HG02938 (cell line): ENCODE results near the gene HYDIN.
A peak's percentile ranks its signal among the peaks of the same experiment; 100 is the strongest.
"Not testable (repeated sequence)": the region's sequence is repeated elsewhere in the genome, so short reads cannot be mapped to it uniquely, and the experiment has no call there.

Experiments used
- ATAC-seq: cut with Tn5 transposase; IDR thresholded peaks from one replicate; pipeline ENCODE4 v1.9.1; 2021; ENCODE audit warnings: mild to moderate bottlenecking, moderate library complexity; ENCODE audit not compliant: unreplicated experiment

The HYDIN gene

GRCh38 chr16:70882311-70882710, 348.2 kb downstream of the HYDIN start:
- ATAC-seq: not testable (repeated sequence)

DNA sequence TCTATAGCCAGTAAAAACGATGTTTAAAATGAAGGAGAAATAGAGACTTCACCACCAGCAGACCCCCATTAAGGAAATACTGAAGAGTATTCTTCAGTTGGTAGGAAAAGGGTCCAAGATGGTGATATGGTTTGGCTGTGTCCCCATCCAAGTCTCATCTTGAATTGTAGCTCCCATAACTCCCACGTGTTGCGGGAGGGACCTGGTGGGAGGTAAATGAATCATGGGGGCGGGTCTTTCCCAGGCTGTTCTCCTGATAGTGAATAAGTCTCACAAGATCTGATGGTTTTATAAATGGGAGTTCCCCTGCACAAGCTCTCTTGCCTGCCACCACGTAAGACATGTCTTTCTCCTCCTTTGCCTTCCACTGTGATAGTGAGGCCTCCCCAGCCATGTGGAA, 352.6 kb downstream of the HYDIN start:
- ATAC-seq: not testable (repeated sequence)

- not testable (repeated sequence) for ATAC-seq
These were observed 354.1 kb downstream of the HYDIN start for GRCh38 chr16:70876442-70876841.

GRCh38 chr16:70864698-70865097, 365.8 kb downstream of the HYDIN start:
- not testable (repeated sequence) for ATAC-seq

DNA sequence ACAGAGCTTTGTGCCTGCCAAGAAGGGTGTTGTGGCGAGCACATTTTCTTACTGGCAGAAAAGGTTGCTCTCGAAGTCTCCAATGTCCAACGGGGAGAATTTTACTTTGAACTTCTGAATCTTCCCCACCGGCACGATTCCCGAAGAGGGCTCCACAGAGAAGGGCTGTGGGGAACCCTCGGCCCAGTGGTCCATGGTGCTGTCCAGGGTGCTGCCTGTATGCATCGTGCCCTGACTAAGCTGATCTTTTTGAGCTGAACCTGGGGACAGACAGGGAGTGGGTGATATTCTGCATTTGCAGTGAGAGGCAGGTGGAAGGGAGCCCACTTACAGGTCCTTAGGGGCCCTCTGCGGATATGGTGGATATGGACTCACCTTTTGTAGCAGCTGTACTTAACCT, 368.5 kb downstream of the HYDIN start:
- not testable (repeated sequence) for ATAC-seq

DNA sequence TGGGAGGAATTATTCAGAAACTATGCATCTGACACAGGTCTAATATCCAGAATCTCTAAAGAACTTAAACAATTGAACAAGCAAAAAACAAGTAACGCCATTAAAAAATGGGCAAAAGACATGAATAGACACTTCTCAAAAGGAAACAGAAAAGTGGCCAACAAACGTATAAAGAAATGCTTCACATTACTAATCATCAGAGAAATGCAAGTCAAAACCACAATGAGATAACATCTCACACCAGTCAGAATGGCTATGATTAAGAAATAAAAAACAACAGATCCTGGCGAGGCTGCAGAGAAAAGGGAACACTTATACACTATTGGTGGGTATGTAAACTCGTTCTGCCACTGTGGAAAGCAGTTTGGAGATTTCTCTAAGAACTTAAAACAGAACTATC, 379.2 kb downstream of the HYDIN start:
- not testable (repeated sequence) for ATAC-seq

GRCh38 chr16:70823498-70824118, 406.9 kb downstream of the HYDIN start:
- ATAC-seq: not testable (repeated sequence)

- not testable (repeated sequence) for ATAC-seq
These were observed 407.8 kb downstream of the HYDIN start for GRCh38 chr16:70822734-70823133.

- ATAC-seq: not testable (repeated sequence)
These were observed 412.4 kb downstream of the HYDIN start for GRCh38 chr16:70818088-70818487.

- peak; percentile 58 for ATAC-seq
These were observed 421.0 kb downstream of the HYDIN start for GRCh38 chr16:70809392-70810060.

DNA sequence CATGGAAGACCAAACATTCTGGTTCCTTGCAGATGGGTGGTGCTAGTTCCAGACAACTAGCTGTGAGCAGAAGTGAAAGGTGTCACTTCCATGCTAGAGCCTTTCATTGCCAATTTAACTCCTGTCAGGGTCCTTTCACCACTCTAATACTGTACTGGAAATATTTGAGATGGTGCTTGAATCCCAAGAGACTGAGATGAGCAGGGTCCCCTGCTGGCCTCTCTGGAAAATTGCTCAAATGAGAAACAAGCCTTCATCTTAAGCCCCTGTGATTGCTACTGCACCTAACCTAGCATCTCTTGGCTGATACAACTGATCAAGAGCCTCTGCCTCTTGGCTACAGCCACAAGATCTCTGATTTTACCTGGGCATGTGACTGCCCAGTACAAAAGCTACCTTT, 422.2 kb downstream of the HYDIN start:
- ATAC-seq: no peak

DNA sequence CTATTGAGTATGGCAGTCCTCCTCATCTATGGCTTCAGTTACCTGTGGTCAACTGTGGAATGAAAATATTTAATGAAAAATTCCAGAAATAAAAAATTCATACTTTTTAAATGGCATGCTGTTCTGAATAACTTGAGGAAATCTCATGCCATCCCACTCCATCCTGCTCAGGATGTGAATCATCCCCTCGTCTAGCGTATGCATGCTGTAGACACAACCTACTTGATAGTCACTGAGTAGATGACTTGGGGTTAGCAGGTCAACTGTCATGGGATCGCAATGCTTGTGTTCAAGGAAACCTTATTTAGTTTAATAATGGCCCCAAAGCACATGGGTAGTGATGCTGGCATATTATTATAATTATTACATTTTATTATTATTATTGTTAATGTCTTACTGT, 424.7 kb downstream of the HYDIN start:
- no peak for ATAC-seq

GRCh38 chr16:70805380-70805779, 425.1 kb downstream of the HYDIN start:
- ATAC-seq: no peak

GRCh38 chr16:70804734-70805169, 425.8 kb downstream of the HYDIN start:
- no peak for ATAC-seq

- ATAC-seq: no peak
These were observed 426.3 kb downstream of the HYDIN start for GRCh38 chr16:70804153-70804733.

- no peak for ATAC-seq
These were observed 427.2 kb downstream of the HYDIN start for GRCh38 chr16:70803319-70803718.

DNA sequence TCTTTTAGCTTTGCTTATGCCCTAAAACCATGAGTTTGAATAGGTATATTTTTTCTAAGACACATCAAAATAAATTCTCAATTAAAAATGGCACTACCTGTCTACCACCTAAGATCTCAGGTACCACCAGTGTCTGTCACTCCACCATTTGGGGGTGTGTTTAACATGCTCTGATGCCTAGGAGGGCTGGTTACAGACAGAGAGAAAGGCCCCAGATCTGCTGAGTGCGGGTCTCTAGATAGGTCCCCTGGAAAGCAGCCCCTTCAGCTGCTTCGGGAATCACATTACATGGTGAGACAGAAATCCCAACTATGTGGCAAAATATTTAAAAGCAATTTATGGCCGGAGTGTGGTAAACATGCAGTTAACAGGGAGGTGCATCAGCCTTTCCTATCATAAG, 428.9 kb downstream of the HYDIN start:
- no peak for ATAC-seq

- ATAC-seq: peak; percentile 91
These were observed 429.6 kb downstream of the HYDIN start, which contains the start of gene VAC14 for GRCh38 chr16:70800781-70801480. Gene VAC14 (minus strand): TSS chr16:70801158. CDS start chr16:70800900, 258 bp downstream.

DNA sequence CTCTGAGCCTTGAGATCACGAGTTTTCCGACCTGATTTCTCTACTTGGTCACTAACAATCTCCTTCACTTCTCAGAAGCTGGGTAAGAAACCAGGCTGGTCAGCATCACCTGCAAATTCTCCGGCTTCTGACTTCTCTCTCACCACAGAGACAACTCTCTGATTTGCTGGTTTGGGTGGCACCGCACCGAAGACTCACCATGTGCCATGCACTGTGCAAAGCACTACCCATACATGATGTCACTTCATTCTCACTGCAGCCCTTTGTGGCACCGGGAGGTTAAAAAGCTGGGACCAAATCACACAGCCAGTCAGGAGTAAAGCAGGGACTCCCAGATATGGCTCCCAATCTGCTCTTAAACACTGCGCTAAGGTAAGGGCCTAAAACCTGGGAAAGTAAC, 430.2 kb downstream of the HYDIN start:
- ATAC-seq: no peak

- ATAC-seq: no peak
These were observed 434.2 kb downstream of the HYDIN start for GRCh38 chr16:70796301-70796700.

- no peak for ATAC-seq
These were observed 435.1 kb downstream of the HYDIN start for GRCh38 chr16:70795296-70795912.
